Measurements from ENCODE around the gene CDH24.
A peak's percentile ranks its signal among the peaks of the same experiment; 100 is the strongest.

The CDH24 gene

DNA sequence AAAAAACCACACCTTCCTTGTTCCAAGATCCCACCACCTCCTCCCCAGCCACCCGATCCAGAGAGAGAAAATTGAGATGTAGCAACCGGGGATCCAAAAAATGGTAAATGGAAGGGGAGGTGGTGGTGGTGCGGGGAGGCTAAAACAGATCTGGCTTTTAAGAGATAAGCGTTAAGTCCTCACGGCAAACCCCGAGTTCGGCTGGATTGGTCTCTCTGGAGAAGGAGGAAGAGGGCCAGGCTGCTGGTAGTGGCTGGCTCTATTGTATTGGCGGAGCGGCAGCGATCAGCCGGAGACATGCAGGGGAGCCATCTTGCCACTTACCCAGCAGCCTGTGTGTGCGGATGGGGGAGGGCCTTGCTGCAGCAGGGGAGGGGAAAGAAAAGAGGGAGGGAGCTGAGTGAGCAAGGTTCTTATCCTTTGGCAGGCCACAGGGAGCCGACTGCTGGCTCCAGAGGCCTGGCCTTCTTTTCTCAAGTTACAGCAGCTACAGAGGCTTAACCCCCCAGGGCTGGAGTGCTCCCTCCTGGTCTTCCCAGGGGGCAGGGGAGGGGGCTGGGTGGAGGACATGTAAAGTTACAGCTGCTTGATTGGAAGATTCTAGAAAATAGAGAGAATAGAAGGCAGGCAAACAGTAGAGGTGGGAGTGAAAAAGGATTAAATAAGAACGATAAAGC, 14.1 kb upstream of the CDH24 start:
- Histone ChIP-seq H3K4me1 (ENCODE audit: control insufficient read depth, insufficient read depth, low read length, poor library complexity, severe bottlenecking) (peaks cover 18% of the 10 kb centered on the region), H3K9me3 (ENCODE audit: control insufficient read depth, low read length) (no peaks in the 10 kb centered on the region), H3K27me3 (replicated peaks; ENCODE audit: control insufficient read depth, insufficient read depth, low read length, poor library complexity, severe bottlenecking) (no peaks in the 10 kb centered on the region), H3K36me3 (ENCODE audit: control insufficient read depth, insufficient read depth, low read length) (peaks cover 54% of the 10 kb centered on the region), H3K4me3 (ENCODE audit: insufficient read depth, low read depth, low read length, poor library complexity, severe bottlenecking) (peak overlapping the region; percentile 62), H3K27ac (ENCODE audit: insufficient read depth, low read length, poor library complexity, severe bottlenecking) (peak overlapping the region; percentile 70)
- DNase-seq: peak; percentile 55 to 67 (median 65)

DNA sequence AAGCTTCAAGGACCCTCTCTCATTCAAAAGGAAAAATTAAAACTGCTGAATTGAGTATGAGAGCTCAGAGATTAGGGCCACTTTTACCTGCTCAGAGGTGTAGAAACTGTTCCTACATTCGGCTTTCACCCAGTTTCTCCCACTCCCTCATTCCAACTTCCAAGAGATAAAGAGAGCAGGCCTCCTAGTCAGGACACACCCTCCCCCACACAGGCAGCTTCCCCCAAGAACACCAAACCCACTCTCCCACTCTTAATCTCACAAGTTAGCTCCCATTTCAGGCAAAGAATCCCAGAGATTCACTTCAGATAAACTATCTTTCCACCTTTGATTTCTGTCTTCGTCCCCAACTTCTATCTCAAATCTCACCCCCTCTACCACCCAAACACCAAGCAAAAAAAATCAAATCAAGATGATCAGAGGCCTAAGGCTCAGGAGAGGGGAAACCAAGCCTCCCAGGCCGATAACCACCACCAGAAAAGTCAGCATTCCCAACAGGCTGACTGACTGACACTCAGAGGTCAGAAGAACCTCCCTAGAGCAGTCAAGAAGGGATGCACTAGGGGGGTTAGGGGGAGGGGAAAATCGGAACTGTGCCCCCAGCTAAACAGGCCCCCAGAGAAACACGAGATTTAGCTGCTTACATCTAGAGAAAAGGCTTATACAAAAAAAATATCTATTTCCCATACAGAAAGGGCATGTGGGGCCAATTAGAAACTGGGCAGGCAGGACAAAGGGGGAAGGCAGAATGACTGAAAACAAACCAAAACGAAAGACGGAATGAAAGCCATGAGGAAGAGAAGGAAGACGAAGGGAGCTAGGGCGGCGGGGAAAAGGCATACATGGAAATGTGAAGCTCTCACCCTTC, 13.2 kb upstream of the CDH24 start:
- peaks cover 18% of the 10 kb centered on the region for H3K4me1 ChIP-seq (ENCODE audit: control insufficient read depth, insufficient read depth, low read length, poor library complexity, severe bottlenecking)
- H3K27ac ChIP-seq (ENCODE audit: insufficient read depth, low read length, poor library complexity, severe bottlenecking): peak overlapping the region; percentile 70
- H3K27me3 ChIP-seq (replicated peaks; ENCODE audit: control insufficient read depth, insufficient read depth, low read length, poor library complexity, severe bottlenecking): no peaks in the 10 kb centered on the region
- peak overlapping the region; percentile 62 for H3K4me3 ChIP-seq (ENCODE audit: insufficient read depth, low read depth, low read length, poor library complexity, severe bottlenecking)
- no peaks in the 10 kb centered on the region for H3K9me3 ChIP-seq (ENCODE audit: control insufficient read depth, low read length)
- DNase-seq: no peak
- H3K36me3 ChIP-seq (ENCODE audit: control insufficient read depth, insufficient read depth, low read length): peaks cover 52% of the 10 kb centered on the region

DNA sequence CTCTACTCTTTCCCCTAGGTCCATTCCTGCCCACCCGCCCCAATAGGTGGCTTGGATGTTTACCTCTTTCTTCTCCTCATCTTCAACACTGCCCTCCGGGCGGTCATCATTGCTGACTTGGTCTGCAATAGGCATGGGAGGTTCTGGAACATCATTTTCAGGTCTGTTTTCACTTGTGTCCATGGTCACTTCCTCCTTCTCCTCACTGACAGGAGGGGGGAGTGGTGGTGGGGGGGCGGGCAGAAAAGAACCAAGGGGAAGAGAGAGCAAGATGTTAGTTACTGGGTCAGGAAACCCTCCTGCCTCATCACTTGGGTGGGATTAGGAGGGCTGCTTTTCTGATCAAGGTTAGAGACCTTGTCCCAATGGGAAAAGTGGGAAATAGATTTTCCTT, 12.1 kb upstream of the CDH24 start:
- Histone ChIP-seq H3K4me3 (ENCODE audit: insufficient read depth, low read depth, low read length, poor library complexity, severe bottlenecking) (no peak overlapping the region), H3K27ac (ENCODE audit: insufficient read depth, low read length, poor library complexity, severe bottlenecking) (peak overlapping the region; percentile 8)
- no peak for DNase-seq

DNA sequence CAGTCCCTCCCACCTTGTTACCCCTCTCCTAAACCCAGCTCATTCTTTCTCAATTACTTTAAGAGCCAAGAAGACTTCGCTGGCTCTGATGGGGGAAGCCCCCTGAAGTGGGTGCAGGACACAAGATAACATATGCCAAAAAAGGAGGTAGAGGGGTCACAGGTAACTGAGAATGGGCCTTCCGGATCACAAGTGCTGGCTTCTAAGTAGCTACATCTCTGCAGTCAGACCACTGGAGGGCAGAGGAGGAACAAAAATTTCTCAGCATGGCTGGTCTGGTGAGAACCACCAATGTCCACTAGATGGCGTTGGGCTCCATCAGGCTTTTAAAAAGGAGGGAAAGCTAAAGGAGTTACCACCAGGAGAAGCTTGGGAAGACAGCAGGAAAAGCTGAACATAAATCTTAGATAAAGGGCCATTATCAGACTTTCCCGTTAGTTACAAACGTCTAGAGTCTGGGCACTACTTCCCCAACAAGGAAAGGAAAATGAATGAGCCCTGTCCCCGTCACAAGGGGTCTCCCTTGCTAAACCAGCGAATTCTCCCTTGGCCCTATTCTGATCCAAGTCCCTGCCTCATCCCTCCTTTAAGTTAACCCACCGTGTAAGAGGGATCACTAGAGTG, 11.6 kb upstream of the CDH24 start:
- Histone ChIP-seq H3K27ac (ENCODE audit: insufficient read depth, low read length, poor library complexity, severe bottlenecking) (peak overlapping the region; percentile 8), H3K9me3 (ENCODE audit: control insufficient read depth, low read length) (no peaks in the 10 kb centered on the region), H3K27me3 (replicated peaks; ENCODE audit: control insufficient read depth, insufficient read depth, low read length, poor library complexity, severe bottlenecking) (no peaks in the 10 kb centered on the region), H3K4me1 (ENCODE audit: control insufficient read depth, insufficient read depth, low read length, poor library complexity, severe bottlenecking) (peaks cover 18% of the 10 kb centered on the region), H3K36me3 (ENCODE audit: control insufficient read depth, insufficient read depth, low read length) (peaks cover 56% of the 10 kb centered on the region), H3K4me3 (ENCODE audit: insufficient read depth, low read depth, low read length, poor library complexity, severe bottlenecking) (no peak overlapping the region)
- DNase-seq: peak; percentile 42 to 57 (median 51)

More for the DNA sequence above, 12.1 kb upstream of the CDH24 start:
- no peaks in the 10 kb centered on the region for H3K27me3 ChIP-seq (replicated peaks; ENCODE audit: control insufficient read depth, insufficient read depth, low read length, poor library complexity, severe bottlenecking)
- peaks cover 18% of the 10 kb centered on the region for H3K4me1 ChIP-seq (ENCODE audit: control insufficient read depth, insufficient read depth, low read length, poor library complexity, severe bottlenecking)
- H3K9me3 ChIP-seq (ENCODE audit: control insufficient read depth, low read length): no peaks in the 10 kb centered on the region
- H3K36me3 ChIP-seq (ENCODE audit: control insufficient read depth, insufficient read depth, low read length): peaks cover 51% of the 10 kb centered on the region

DNA sequence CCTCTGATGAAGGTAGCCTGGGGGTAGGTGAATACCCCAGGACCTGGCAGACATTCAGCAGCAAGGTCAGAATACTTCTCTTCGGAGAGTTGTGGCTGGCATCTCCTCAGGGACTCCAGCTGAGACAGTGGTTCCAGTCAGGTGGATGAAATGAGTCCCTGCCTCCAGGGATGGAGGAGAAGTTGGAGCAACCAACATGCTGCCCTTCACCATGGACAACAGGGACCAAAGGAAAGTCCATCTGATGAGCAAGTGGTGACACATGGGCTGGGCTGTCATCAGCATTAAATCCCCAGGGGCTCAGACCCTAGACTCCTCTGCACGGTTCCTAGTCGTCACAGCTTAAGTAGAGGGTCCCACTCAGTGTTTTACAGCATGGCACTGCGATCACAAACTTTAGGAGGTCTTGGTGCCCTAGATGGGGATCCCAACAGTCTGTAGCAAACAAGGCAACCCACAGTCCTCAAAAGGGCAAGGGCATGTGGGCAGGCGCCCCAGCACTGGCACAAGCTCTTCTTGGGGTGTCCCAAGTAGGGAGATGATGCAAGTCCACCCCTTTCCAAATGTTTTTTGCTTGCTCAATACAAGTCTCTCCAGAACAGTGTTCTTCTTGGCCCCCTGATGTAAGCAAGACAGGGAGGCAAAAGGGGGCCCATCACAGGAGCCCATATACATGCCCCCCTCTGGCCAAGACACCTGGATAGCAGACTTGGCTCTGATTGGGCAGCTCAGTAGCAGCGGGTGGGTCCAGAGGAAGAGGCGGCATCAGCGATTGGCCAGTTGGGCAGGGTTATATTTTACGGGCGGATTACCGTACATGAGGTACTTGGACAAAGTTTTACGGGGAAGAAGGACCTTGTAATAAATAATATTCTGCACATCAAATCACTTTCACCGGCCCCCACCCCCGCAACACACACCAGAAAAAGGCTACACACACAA, 10.8 kb upstream of the CDH24 start:
- H3K27me3 ChIP-seq (replicated peaks; ENCODE audit: control insufficient read depth, insufficient read depth, low read length, poor library complexity, severe bottlenecking): no peaks in the 10 kb centered on the region
- H3K4me3 ChIP-seq (ENCODE audit: insufficient read depth, low read depth, low read length, poor library complexity, severe bottlenecking): no peak overlapping the region
- H3K4me1 ChIP-seq (ENCODE audit: control insufficient read depth, insufficient read depth, low read length, poor library complexity, severe bottlenecking): peaks cover 18% of the 10 kb centered on the region
- no peaks in the 10 kb centered on the region for H3K9me3 ChIP-seq (ENCODE audit: control insufficient read depth, low read length)
- no peak for DNase-seq
- H3K36me3 ChIP-seq (ENCODE audit: control insufficient read depth, insufficient read depth, low read length): peaks cover 64% of the 10 kb centered on the region
- no peak overlapping the region for H3K27ac ChIP-seq (ENCODE audit: insufficient read depth, low read length, poor library complexity, severe bottlenecking)

DNA sequence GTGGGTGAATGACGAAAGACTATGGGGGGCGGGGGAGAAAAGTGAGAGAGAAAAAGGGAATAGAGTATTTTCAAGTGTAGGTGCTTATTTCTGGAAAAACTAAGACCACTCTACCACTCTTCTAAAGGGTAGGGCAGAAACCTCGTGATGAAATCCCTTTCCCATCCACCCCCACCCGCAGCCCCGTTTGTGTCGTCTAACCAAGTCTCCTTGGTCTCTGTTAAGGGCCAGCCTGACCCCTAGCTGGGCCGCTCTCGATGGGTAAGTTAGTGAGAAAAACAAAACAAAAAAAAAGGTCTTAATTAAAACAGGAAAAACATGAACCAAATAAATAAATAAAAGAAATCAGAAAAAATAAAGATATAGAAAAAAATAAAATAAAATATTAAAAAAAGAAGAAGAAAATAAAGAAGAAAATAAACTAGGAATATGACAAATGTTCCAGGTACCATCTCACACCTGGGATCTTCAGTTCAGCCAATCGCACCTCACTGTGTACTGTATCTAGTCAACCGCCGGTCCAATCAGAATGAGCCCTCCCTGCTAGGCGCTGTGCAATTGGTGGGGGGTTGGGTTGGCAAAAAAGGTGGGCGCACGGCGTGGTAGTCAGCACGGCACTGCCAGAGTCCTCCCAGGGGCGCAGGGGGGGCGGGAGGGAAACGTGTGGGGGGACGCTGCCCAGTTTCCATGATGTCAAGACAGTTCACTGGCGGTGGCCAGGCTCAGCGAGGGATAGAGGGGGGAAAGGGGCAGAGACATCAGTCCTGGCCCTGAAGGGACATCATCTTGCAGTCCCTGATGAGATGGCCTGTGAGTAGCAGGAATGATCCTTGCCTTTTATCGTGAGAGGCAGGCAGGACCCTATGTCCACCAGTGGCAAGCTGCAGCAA, 9.8 kb upstream of the CDH24 start:
- Histone ChIP-seq H3K9me3 (ENCODE audit: control insufficient read depth, low read length) (no peaks in the 10 kb centered on the region), H3K27ac (ENCODE audit: insufficient read depth, low read length, poor library complexity, severe bottlenecking) (no peak overlapping the region), H3K4me1 (ENCODE audit: control insufficient read depth, insufficient read depth, low read length, poor library complexity, severe bottlenecking) (peaks cover 18% of the 10 kb centered on the region), H3K27me3 (replicated peaks; ENCODE audit: control insufficient read depth, insufficient read depth, low read length, poor library complexity, severe bottlenecking) (no peaks in the 10 kb centered on the region), H3K36me3 (ENCODE audit: control insufficient read depth, insufficient read depth, low read length) (peaks cover 68% of the 10 kb centered on the region), H3K4me3 (ENCODE audit: insufficient read depth, low read depth, low read length, poor library complexity, severe bottlenecking) (no peak overlapping the region)
- no peak for DNase-seq

DNA sequence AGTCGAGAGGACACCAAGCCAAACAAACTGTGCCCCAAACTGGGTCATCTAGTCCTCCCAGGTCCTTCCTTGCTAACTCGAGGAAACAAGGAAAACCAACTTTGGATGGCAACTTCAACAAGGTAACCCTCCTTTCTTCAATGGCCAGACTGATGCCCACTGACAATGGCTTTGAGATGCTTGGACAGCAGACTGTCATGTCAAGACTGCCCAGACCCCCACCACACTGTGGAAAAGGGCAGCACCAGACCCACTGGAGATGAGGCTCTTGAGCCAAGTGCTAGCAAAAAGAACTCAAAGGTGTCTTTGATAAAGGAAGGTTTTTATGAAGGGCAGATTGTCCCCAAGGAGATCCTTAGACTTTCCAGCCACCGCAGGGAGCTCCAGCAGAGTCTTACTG, 9.0 kb upstream of the CDH24 start:
- H3K36me3 ChIP-seq (ENCODE audit: control insufficient read depth, insufficient read depth, low read length): peaks cover 73% of the 10 kb centered on the region
- no peaks in the 10 kb centered on the region for H3K27me3 ChIP-seq (replicated peaks; ENCODE audit: control insufficient read depth, insufficient read depth, low read length, poor library complexity, severe bottlenecking)
- no peak overlapping the region for H3K27ac ChIP-seq (ENCODE audit: insufficient read depth, low read length, poor library complexity, severe bottlenecking)
- H3K4me3 ChIP-seq (ENCODE audit: insufficient read depth, low read depth, low read length, poor library complexity, severe bottlenecking): no peak overlapping the region
- H3K9me3 ChIP-seq (ENCODE audit: control insufficient read depth, low read length): no peaks in the 10 kb centered on the region
- no peak for DNase-seq
- H3K4me1 ChIP-seq (ENCODE audit: control insufficient read depth, insufficient read depth, low read length, poor library complexity, severe bottlenecking): peaks cover 12% of the 10 kb centered on the region

DNA sequence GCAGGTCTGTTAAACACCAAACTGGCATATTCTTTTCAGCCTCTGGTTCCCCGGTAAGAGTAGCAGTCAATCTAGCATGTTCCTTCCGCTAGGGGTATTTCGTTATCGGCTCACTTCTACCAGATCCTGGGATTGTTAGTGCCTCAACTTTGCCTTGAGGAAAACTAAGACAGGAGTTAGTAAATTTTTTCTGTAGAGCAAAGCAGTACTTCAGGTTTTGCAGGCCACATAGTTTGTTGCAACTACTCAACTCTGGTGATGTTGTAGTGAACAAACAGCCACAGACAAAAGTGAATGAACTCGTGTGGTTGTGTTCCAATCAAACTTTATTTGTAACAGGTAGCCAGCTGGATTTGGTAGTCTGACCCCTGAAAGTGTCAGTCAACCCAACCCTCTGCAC, 6.3 kb upstream of the CDH24 start:
- H3K27ac ChIP-seq (ENCODE audit: insufficient read depth, low read length, poor library complexity, severe bottlenecking): no peak overlapping the region
- peaks cover 2% of the 10 kb centered on the region for H3K4me1 ChIP-seq (ENCODE audit: control insufficient read depth, insufficient read depth, low read length, poor library complexity, severe bottlenecking)
- H3K27me3 ChIP-seq (replicated peaks; ENCODE audit: control insufficient read depth, insufficient read depth, low read length, poor library complexity, severe bottlenecking): no peaks in the 10 kb centered on the region
- no peak overlapping the region for H3K4me3 ChIP-seq (ENCODE audit: insufficient read depth, low read depth, low read length, poor library complexity, severe bottlenecking)
- peaks cover 92% of the 10 kb centered on the region for H3K36me3 ChIP-seq (ENCODE audit: control insufficient read depth, insufficient read depth, low read length)
- H3K9me3 ChIP-seq (ENCODE audit: control insufficient read depth, low read length): no peaks in the 10 kb centered on the region
- no peak for DNase-seq

DNA sequence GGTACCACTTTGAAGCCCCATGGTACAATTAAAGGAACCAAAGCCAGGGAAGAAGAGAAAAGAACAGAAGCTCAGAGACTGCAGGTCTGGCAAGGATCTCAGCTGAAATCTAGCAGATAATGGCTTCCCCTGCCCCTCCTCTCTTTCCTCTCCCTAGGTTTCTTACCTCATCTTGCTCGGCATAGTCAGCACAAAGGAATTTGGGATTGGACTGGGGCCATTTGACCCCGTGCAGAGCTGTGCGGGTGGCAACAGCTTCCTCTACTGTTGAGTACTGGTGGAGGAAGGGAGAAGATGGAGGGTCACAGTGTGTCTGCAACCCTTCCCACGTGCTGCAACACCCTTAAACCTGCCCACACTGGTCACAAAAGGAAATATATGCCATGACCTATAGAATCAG, 4.7 kb upstream of the CDH24 start:
- no peak overlapping the region for H3K4me3 ChIP-seq (ENCODE audit: insufficient read depth, low read depth, low read length, poor library complexity, severe bottlenecking)
- H3K27ac ChIP-seq (ENCODE audit: insufficient read depth, low read length, poor library complexity, severe bottlenecking): no peak overlapping the region
- peaks cover 77% of the 10 kb centered on the region for H3K36me3 ChIP-seq (ENCODE audit: control insufficient read depth, insufficient read depth, low read length)
- peaks cover 2% of the 10 kb centered on the region for H3K4me1 ChIP-seq (ENCODE audit: control insufficient read depth, insufficient read depth, low read length, poor library complexity, severe bottlenecking)
- H3K9me3 ChIP-seq (ENCODE audit: control insufficient read depth, low read length): no peaks in the 10 kb centered on the region
- no peak for DNase-seq
- no peaks in the 10 kb centered on the region for H3K27me3 ChIP-seq (replicated peaks; ENCODE audit: control insufficient read depth, insufficient read depth, low read length, poor library complexity, severe bottlenecking)

Data from effector memory CD4-positive, alpha-beta T cell (primary cell).